DMS 273 treated with DMSO at 0.1 percent for 48 hours (cell line): ENCODE data around the gene EGR4.

Experiments
- DNase-seq: peaks from one replicate; lab custom pipeline; 2025; lab: John Stamatoyannopoulos, UW

Gene EGR4

GRCh38 chr2:73250872-73251846, 42.2 kb downstream of the EGR4 start:
- no peak for DNase-seq

- DNase-seq = no peak
These were observed 43.7 kb downstream of the EGR4 start for GRCh38 chr2:73249636-73250035.

- DNase-seq = no peak
These were observed 46.5 kb downstream of the EGR4 start for GRCh38 chr2:73246850-73247249.

GRCh38 chr2:73244580-73244979, 48.8 kb downstream of the EGR4 start:
- no peak for DNase-seq

GRCh38 chr2:73243884-73244570, 49.3 kb downstream of the EGR4 start:
- peak; percentile 86 for DNase-seq
